ENCODE measurements around the gene ADAM10.

DNA sequence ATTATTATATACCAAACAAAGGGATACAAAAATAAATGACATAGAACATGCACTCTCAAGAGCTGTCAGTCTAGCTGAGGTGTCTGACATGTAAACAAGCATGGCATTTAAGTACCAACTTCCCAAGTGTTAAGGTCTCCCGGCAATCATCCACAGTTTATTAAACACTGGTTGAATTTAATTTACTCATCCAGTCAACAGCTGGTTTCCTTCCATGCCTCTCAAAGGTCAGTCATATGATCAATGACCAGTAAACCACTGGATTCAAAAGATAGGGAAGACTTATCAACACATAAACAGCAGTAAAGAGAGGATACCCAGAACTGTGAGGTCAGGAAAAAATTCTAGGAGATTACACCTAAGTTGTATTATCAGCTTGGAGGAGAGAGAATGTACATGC, 80.4 kb downstream of the ADAM10 start:
- no peak for TF ChIP-seq CTCF (optimal IDR thresholded peaks at IDR 0.05 in 1 of 3, IDR thresholded peaks at IDR 0.05 in 1 of 3, conservative IDR thresholded peaks at IDR 0.05 in 1 of 3; ENCODE audit: extremely low read depth in 1 of 3, insufficient read depth in 2 of 3, low read length in 3 of 3)
- TF ChIP-seq EZH2 (IDR thresholded peaks at IDR 0.05; ENCODE audit: low read length), result no peak
